B cell (primary cell): ENCODE measurements around the gene ALKBH2. TPM values are rescaled to one million over a fixed set of nuclear protein-coding genes. Genes with fewer than 3 reads are reported as not detected.

Experiments used
- ATAC-seq: fragments of 200-7000 bp; cut with Tn5 transposase; one replicate; pipeline ENCODE4 v1.10.0; 2021; ENCODE audit warnings: low read depth, mild to moderate bottlenecking, moderate number of reproducible peaks, moderate library complexity
- CTCF ChIA-PET: fragments of 350-600 bp; sonication (Branson Sonifier 250); formaldehyde crosslinking; loops from one replicate; lab custom pipeline; 2021; ENCODE audit warnings: antibody characterized with exemption, inconsistent platforms; lab: Charles Lee
- POLR2A ChIA-PET: fragments of 350-600 bp; sonication (Branson Sonifier 250); formaldehyde crosslinking; loops from one replicate; lab custom pipeline; 2021; ENCODE audit warnings: antibody characterized with exemption; lab: Charles Lee
- DNase-seq: peaks from one replicate; pipeline ENCODE4 v3.0.0; 2013
- H2AFZ ChIP-seq: 2 replicates; pipeline ENCODE4 v1.6.1; 2012; ENCODE audit warnings: mild to moderate bottlenecking, low read depth, low read length; ENCODE audit not compliant: insufficient read depth, poor library complexity, severe bottlenecking
- H3K27ac ChIP-seq, 2 donors: 1 replicate in 1 of 2; 2 replicates in 1 of 2; pipeline ENCODE4 v1.5.1; 2012 to 2013; ENCODE audit warnings: low read length in 2 of 2, mild to moderate bottlenecking in 2 of 2, moderate library complexity in 1 of 2
- H3K27me3 ChIP-seq, 4 experiments: fragments of 200-600 bp in 1 of 4; sonication (generic) in 1 of 4; replicated peaks in 1 of 4; 1 replicate in 2 of 4; 2 replicates in 2 of 4; pipeline versions ENCODE4 v1.6.1 to v1.7.0; 2013 to 2016; ENCODE audit warnings: low read length in 3 of 4, mild to moderate bottlenecking in 2 of 4, mixed read lengths in 1 of 4, moderate library complexity in 1 of 4; ENCODE audit not compliant: insufficient read depth in 4 of 4, control insufficient read depth in 3 of 4; ENCODE audit errors: control extremely low read depth in 1 of 4
- H3K36me3 ChIP-seq, 2 experiments: replicated peaks in 1 of 2; 1 replicate in 1 of 2; 2 replicates in 1 of 2; pipeline versions ENCODE4 v1.6.1 to v1.7.1; 2013; ENCODE audit warnings: low read length in 1 of 2; ENCODE audit not compliant: insufficient read depth in 2 of 2, control insufficient read depth in 1 of 2; ENCODE audit errors: control extremely low read depth in 1 of 2, extremely low read depth in 1 of 2
- H3K4me1 ChIP-seq, 2 donors: fragments of 200-600 bp in 1 of 2; sonication (generic) in 1 of 2; 1 replicate in 1 of 2; 2 replicates in 1 of 2; pipeline versions ENCODE4 v1.5.1 to v1.6.1; 2013 to 2017; ENCODE audit warnings: low read length in 2 of 2; ENCODE audit not compliant: control insufficient read depth in 2 of 2, insufficient read depth in 2 of 2
- H3K4me2 ChIP-seq: replicated peaks from 2 replicates; pipeline ENCODE3; 2012; ENCODE audit warnings: mild to moderate bottlenecking, low read depth, low read length; ENCODE audit not compliant: poor library complexity, severe bottlenecking
- H3K4me3 ChIP-seq, 5 experiments: fragments of 200-600 bp in 1 of 5; sonication (generic) in 1 of 5; 1 replicate in 3 of 5; 2 replicates in 2 of 5; pipeline versions ENCODE4 v1.5.1 to v1.7.0; 2011 to 2016; ENCODE audit warnings: low read length in 4 of 5, mild to moderate bottlenecking in 4 of 5, low read depth in 2 of 5, control low read depth in 1 of 5, moderate library complexity in 1 of 5; ENCODE audit not compliant: insufficient read depth in 1 of 5; ENCODE audit errors: control extremely low read depth in 1 of 5, extremely low read depth in 1 of 5
- H3K79me2 ChIP-seq: fragments of 200-600 bp; sonication (generic); one replicate; pipeline ENCODE4 v1.6.0; 2016; ENCODE audit warnings: low read length; ENCODE audit not compliant: control insufficient read depth, insufficient read depth
- H3K9ac ChIP-seq: fragments of 200-600 bp; sonication (generic); 2 replicates; pipeline ENCODE4 v1.6.1; 2017; ENCODE audit warnings: mild to moderate bottlenecking, low read length, moderate library complexity
- H3K9me3 ChIP-seq, 3 donors: one replicate each; pipeline versions ENCODE4 v1.6.1 to v1.7.1; 2013; ENCODE audit warnings: low read length in 2 of 3; ENCODE audit not compliant: control insufficient read depth in 2 of 3, insufficient read depth in 1 of 3; ENCODE audit errors: control extremely low read depth in 1 of 3
- H4K20me1 ChIP-seq: 2 replicates; pipeline ENCODE4 v1.6.0; 2012; ENCODE audit warnings: mild to moderate bottlenecking, low read length; ENCODE audit not compliant: insufficient read depth, control insufficient read depth, poor library complexity, severe bottlenecking
- H3K27ac Mint-ChIP-seq: one replicate; pipeline ENCODE4 v1.8.0; 2021; ENCODE audit warnings: mixed read lengths
- H3K27me3 Mint-ChIP-seq: one replicate; pipeline ENCODE4 v1.8.0; 2021; ENCODE audit warnings: mixed read lengths
- H3K4me1 Mint-ChIP-seq: one replicate; pipeline ENCODE4 v1.8.0; 2021; ENCODE audit warnings: mixed read lengths
- H3K4me3 Mint-ChIP-seq: one replicate; pipeline ENCODE4 v1.8.0; 2021; ENCODE audit warnings: mixed read lengths
- H3K9me3 Mint-ChIP-seq: one replicate; pipeline ENCODE4 v1.8.0; 2022; ENCODE audit warnings: mixed read lengths; ENCODE audit not compliant: insufficient read depth
- CTCF ChIP-seq: fragments of 200-600 bp; IDR thresholded peaks from one replicate; pipeline ENCODE4 v1.8.0; 2022; ENCODE audit warnings: antibody characterized with exemption, mild to moderate bottlenecking
- EZH2 ChIP-seq: IDR thresholded peaks from 2 replicates; pipeline ENCODE4 v1.6.1; 2012; ENCODE audit warnings: borderline replicate concordance, low read depth, mild to moderate bottlenecking, moderate library complexity, low read length; ENCODE audit not compliant: insufficient read depth, poor library complexity, severe bottlenecking
- WGBS: methylation state at CpG from one replicate; pipeline ENCODE4 v1.1.5; 2013; ENCODE audit warnings: missing lambda C conversion rate; ENCODE audit not compliant: insufficient coverage; 5-methylcytosine and 5-hydroxymethylcytosine counted together
- intact Hi-C: fragments of 100-400 bp; cut with micrococcal nuclease; formaldehyde crosslinking; loops from one replicate; pipeline ENCODE4 v1.10.0; 2022
- polyA plus RNA-seq: library from polyadenylated mRNA; depleted of rRNA; stranded (reverse); fragments of >200 nt; gene quantifications from 2 replicates; pipeline ENCODE4 v1.2.3, GENCODE V29; 2012
- total RNA-seq, 2 donors: library from RNA; stranded (reverse); fragments of 120-200 nt in 1 of 2; gene quantifications; 1 replicate in 1 of 2; 2 replicates in 1 of 2; pipeline versions ENCODE4 v1.2.3 to v1.2.4, GENCODE V29; 2013 to 2022

Gene ALKBH2
- total and polyA plus RNA-seq, 2 donors (not counting 1 experiment from before 2014, with no cell fraction given) = 14.6 TPM

- no peak within 1 kb of the TSS for H2AFZ ChIP-seq
- intact Hi-C loops = no loop called here
- 60% methylated on average over 13 of the region's 14 CpGs for WGBS
- no peaks in the 10 kb centered on the region for H3K79me2 ChIP-seq
- no peak within 1 kb of the TSS for H3K4me3 ChIP-seq
- ATAC-seq = no peak
- Mint-ChIP-seq H3K4me3 (no peak within 1 kb of the TSS), H3K4me1 (peaks cover 8% of the 10 kb centered on the region), H3K9me3 (no peaks in the 10 kb centered on the region), H3K27ac (no peak within 1 kb of the TSS), H3K27me3 (no peaks in the 10 kb centered on the region)
- POLR2A ChIA-PET = no interaction called here
- H4K20me1 ChIP-seq = no peaks in the 10 kb centered on the region
- no peak for DNase-seq
- no peaks in the 10 kb centered on the region for H3K27me3 ChIP-seq
- H3K36me3 ChIP-seq = no peaks in the 10 kb centered on the region
- peaks cover 0 to 3% of the 10 kb centered on the region in 2 donors for H3K4me1 ChIP-seq
- CTCF ChIA-PET = interaction anchor here (0.9 to 1.4 kb wide), 2 partner anchors 206 to 404 kb away, joined by 3 to 4 read pairs; no protein-coding TSS in a partner anchor
- H3K9ac ChIP-seq = no peak within 1 kb of the TSS
- H3K9me3 ChIP-seq = no peaks in the 10 kb centered on the region
- TF ChIP-seq CTCF = no peak
- TF ChIP-seq EZH2 = no peak
- no peak within 1 kb of the TSS for H3K27ac ChIP-seq
- no peak within 1 kb of the TSS for H3K4me2 ChIP-seq
Observed at GRCh38 chr12:109115758-109116610, 22.7 kb upstream of the ALKBH2 start, which contains the start of gene ACACB. ACACB (plus strand) TSS chr12:109116587; CDS start chr12:109139406, 22,819 bp downstream.

- TF ChIP-seq EZH2 = no peak
- TF ChIP-seq CTCF = no peak
- no peaks in the 10 kb centered on the region for H3K27me3 ChIP-seq
- no peak overlapping the region for H3K9ac ChIP-seq
- no peak overlapping the region for H2AFZ ChIP-seq
- DNase-seq (no peak), ATAC-seq (no peak)
- Mint-ChIP-seq H3K27ac (no peak overlapping the region), H3K27me3 (no peaks in the 10 kb centered on the region), H3K9me3 (no peaks in the 10 kb centered on the region), H3K4me3 (no peak overlapping the region), H3K4me1 (peaks cover 10% of the 10 kb centered on the region)
- no peak overlapping the region for H3K4me2 ChIP-seq
- no peak overlapping the region for H3K27ac ChIP-seq
- no peaks in the 10 kb centered on the region for H3K36me3 ChIP-seq
- H3K4me1 ChIP-seq = peaks cover 0 to 3% of the 10 kb centered on the region in 2 donors
- H3K9me3 ChIP-seq = no peaks in the 10 kb centered on the region
- H3K4me3 ChIP-seq = no peak overlapping the region
- ChIA-PET CTCF (no interaction called here), POLR2A (no interaction called here)
- intact Hi-C loops = no loop called here
- 61% methylated on average over 2 of the region's 3 CpGs for WGBS
- no peaks in the 10 kb centered on the region for H3K79me2 ChIP-seq
- no peaks in the 10 kb centered on the region for H4K20me1 ChIP-seq
Observed at GRCh38 chr12:109115404-109115757, 22.1 kb upstream of the ALKBH2 start.
